Left lung (tissue), 10 donors: ENCODE data around the gene INHBB. TPM values are rescaled to one million over a fixed set of nuclear protein-coding genes. Genes with fewer than 3 reads are reported as not detected.
"Not testable (repeated sequence)": the region's sequence is repeated elsewhere in the genome, so short reads cannot be mapped to it uniquely, and the experiment has no call there.

Experiments
- ATAC-seq: fragments of 200-7000 bp; cut with Tn5 transposase; one replicate; pipeline ENCODE4 v1.9.1; 2020; ENCODE audit warnings: moderate library complexity
- DNase-seq, 4 donors: peaks; one replicate each; pipeline ENCODE4 v3.0.0-alpha.2; 2013 to 2020
- H3K27ac ChIP-seq, 2 donors: fragments of 200-600 bp; sonication (generic) in 1 of 2; one replicate each; pipeline versions ENCODE4 v1.5.0 to v1.8.0; 2020 to 2021
- H3K27me3 ChIP-seq, 2 donors: fragments of 200-600 bp; sonication (generic) in 1 of 2; one replicate each; pipeline versions ENCODE4 v1.5.0 to v1.8.0; 2020 to 2021
- H3K36me3 ChIP-seq, 2 donors: fragments of 200-600 bp; sonication (generic) in 1 of 2; one replicate each; pipeline versions ENCODE4 v1.5.0 to v1.8.0; 2020 to 2021
- H3K4me1 ChIP-seq, 2 donors: fragments of 200-600 bp; one replicate each; pipeline ENCODE4 v1.8.0; 2021
- H3K4me3 ChIP-seq, 2 donors: fragments of 200-600 bp; sonication (generic) in 1 of 2; one replicate each; pipeline versions ENCODE4 v1.5.0 to v1.8.0; 2020 to 2021; ENCODE audit warnings: mild to moderate bottlenecking in 1 of 2
- H3K9me3 ChIP-seq, 2 donors: fragments of 200-600 bp; sonication (generic) in 1 of 2; one replicate each; pipeline versions ENCODE4 v1.5.0 to v1.8.0; 2020 to 2021
- intact Hi-C, 2 donors: fragments of 100-400 bp; cut with DNase I; formaldehyde crosslinking; loops; one replicate each; pipeline versions ENCODE4 v1.11.2 to v1.14.2; 2022
- polyA plus RNA-seq, 6 donors: library from polyadenylated mRNA; unstranded; fragments of 120-200 nt; gene quantifications; one replicate each; pipeline ENCODE4 v1.2.1, GENCODE V29; 2013; ENCODE audit not compliant: insufficient read length in 6 of 6
- total RNA-seq, 2 donors: library from RNA; stranded (reverse); fragmentation: NEBNext Ultra II Directional; extraction: Animal tissue kit (Norgen Biotek cat#: 25700); gene quantifications; one replicate each; pipeline ENCODE4 v1.2.1, GENCODE V29; 2021
- TF ChIP-seq, protein P1 (sequence below), 2 donors: fragments of 200-600 bp; sonication (generic) in 1 of 2; IDR thresholded peaks; one replicate each; pipeline versions ENCODE4 v1.5.0 to v1.8.0; 2021; ENCODE audit warnings: antibody characterized with exemption in 2 of 2
- donor health status: DM: no; HTN: yes; CAD: no.
- donor health status: DM: no; HTN: no; CAD: no.

The INHBB gene
- total and polyA plus RNA-seq, 8 donors: 0.21 to 2.0 (median 0.34) TPM

DNA sequence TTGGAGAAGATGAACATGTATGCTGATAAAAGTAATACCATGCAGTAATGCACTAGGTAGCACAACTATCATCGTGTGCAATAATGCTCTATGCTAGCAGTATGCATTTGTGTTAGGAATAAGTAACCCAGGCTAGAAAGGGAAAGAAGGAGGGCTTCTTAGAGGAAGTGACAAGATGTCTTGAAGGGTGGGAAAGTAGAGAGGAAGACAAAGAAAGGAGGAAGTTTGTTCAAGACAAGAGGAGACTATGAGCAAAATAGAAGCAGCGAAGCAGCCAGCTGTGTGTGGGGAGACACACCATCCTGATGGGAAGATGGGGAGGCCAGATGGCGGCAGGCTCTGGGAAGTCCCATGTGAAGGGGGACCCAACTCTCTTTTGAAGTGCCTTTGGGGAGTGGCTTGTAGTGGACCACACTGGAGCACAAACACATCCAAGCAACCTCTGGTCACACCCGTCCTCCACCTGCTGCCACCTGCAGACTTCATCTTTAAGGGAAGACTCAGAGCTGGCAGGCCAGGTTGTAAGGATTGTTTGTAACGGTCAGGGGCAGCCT is 39.9 kb upstream of the INHBB start:
- Histone ChIP-seq H3K27ac (peak overlapping the region in 1 of 2 donors; percentile 37), H3K36me3 (peaks cover 0 to 44% of the 10 kb centered on the region in 2 donors), H3K27me3 (no peaks in the 10 kb centered on the region), H3K4me3 (no peak overlapping the region), H3K9me3 (no peaks in the 10 kb centered on the region), H3K4me1 (peaks cover 0 to 11% of the 10 kb centered on the region in 2 donors)
- intact Hi-C loops: no loop called here
- ATAC-seq: no peak
- peak in 1 of 4 donors; percentile 49 for DNase-seq
- TF ChIP-seq, protein P1, sequence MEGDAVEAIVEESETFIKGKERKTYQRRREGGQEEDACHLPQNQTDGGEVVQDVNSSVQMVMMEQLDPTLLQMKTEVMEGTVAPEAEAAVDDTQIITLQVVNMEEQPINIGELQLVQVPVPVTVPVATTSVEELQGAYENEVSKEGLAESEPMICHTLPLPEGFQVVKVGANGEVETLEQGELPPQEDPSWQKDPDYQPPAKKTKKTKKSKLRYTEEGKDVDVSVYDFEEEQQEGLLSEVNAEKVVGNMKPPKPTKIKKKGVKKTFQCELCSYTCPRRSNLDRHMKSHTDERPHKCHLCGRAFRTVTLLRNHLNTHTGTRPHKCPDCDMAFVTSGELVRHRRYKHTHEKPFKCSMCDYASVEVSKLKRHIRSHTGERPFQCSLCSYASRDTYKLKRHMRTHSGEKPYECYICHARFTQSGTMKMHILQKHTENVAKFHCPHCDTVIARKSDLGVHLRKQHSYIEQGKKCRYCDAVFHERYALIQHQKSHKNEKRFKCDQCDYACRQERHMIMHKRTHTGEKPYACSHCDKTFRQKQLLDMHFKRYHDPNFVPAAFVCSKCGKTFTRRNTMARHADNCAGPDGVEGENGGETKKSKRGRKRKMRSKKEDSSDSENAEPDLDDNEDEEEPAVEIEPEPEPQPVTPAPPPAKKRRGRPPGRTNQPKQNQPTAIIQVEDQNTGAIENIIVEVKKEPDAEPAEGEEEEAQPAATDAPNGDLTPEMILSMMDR (IDR thresholded peaks at IDR 0.05): no peak

DNA sequence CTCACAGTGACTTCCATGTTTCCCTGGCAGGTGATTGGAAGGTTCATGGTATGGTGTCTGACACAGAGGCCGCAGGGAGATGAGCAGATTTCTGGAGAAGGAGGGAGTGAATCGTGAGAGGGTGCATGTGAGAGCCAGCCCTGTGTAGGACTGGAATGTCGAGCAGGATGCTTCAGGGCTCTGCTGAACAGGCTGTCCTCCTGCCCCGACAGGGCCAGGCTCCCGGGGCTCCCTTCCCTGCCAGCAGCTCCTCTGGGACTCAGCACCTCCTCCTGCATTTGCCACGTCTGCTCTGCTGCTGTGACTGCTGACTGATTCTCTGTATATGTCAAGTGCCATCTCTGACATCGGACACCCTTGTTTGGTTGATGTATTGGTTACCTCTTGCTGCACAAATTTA is 38.5 kb upstream of the INHBB start:
- Histone ChIP-seq H3K27ac (no peak overlapping the region), H3K27me3 (no peaks in the 10 kb centered on the region), H3K36me3 (peaks cover 0 to 30% of the 10 kb centered on the region in 2 donors), H3K4me3 (no peak overlapping the region), H3K4me1 (peaks cover 0 to 12% of the 10 kb centered on the region in 2 donors), H3K9me3 (no peaks in the 10 kb centered on the region)
- intact Hi-C loops: no loop called here
- ATAC-seq (no peak), DNase-seq (peak in 1 of 4 donors; percentile 34)
- TF ChIP-seq, protein P1 (IDR thresholded peaks at IDR 0.05): no peak

DNA sequence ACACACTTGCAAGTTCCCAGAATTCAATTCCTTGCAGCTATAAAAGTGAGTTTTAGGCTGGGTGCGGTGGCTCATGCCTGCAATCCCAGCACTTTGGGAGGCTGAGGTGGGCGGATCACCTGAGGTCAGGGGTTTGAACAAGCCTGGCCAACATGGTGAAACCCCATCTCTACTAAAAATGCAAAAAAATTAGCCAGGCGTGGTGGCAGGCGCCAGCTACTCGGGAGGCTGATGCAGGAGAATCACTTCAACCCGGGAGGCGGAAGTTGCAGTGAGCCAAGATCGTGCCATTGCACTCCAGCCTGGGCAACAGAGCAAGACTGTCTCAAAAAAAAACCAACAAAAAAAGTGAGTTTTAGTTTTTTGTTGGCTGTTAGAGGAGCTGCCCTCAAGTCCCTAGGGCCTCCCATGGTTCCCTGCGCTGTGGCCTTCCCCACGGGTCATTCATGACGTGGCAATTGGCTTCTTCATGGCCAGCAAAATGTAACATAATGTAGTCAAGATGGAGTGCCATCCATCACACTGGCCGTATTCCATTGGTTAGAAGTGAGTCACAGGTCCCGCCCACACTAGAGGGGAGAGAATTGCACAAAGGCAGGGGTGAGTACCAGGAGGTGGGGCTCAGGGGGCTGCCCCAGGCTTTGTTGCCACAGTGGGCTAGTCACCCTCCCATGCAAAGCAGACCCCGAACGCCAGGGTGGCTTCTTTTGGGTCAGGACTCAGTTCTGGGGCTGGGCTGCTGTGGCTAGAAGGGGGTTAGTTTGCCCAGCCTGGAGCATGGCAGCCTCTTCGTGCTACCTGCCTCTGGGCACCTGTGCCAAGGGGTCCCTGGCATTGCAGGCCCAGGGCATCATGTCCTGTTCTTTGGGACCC is 37.7 kb upstream of the INHBB start:
- intact Hi-C loops: no loop called here

DNA sequence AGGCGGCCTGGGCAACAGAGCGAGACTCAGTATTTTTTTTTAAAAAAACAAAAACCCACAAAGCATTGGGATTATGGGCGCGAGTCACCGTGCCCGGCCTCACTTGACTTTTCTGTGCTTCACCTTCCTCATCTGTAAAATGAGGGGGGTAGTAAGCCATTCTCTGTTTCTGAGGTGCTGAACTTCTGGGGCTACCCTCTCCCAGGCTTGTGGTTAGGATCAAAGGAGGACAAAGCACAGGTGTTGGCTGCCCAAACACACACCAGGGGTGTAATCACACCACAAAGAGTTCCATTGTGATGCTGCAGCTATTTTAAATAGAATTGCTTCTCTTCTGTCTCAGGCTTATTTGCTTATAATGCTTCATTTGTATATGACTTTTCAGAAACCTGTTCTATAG is 35.8 kb upstream of the INHBB start:
- Histone ChIP-seq H3K27me3 (no peaks in the 10 kb centered on the region), H3K27ac (no peak overlapping the region), H3K36me3 (peaks cover 0 to 10% of the 10 kb centered on the region in 2 donors), H3K9me3 (no peaks in the 10 kb centered on the region), H3K4me3 (no peak overlapping the region), H3K4me1 (peaks cover 0 to 33% of the 10 kb centered on the region in 2 donors)
- DNase-seq: peak in 1 of 4 donors; percentile 28
- intact Hi-C loops: no loop called here
- TF ChIP-seq, protein P1 (IDR thresholded peaks at IDR 0.05): no peak
- no peak for ATAC-seq

More for the DNA sequence above, 37.7 kb upstream of the INHBB start:
- Histone ChIP-seq H3K9me3 (no peaks in the 10 kb centered on the region), H3K4me1 (peaks cover 0 to 20% of the 10 kb centered on the region in 2 donors), H3K4me3 (no peak overlapping the region), H3K27ac (no peak overlapping the region), H3K36me3 (peaks cover 0 to 22% of the 10 kb centered on the region in 2 donors), H3K27me3 (no peaks in the 10 kb centered on the region)
- TF ChIP-seq, protein P1 (IDR thresholded peaks at IDR 0.05): no peak
- DNase-seq (peak in 1 of 4 donors; percentile 44), ATAC-seq (no peak)

DNA sequence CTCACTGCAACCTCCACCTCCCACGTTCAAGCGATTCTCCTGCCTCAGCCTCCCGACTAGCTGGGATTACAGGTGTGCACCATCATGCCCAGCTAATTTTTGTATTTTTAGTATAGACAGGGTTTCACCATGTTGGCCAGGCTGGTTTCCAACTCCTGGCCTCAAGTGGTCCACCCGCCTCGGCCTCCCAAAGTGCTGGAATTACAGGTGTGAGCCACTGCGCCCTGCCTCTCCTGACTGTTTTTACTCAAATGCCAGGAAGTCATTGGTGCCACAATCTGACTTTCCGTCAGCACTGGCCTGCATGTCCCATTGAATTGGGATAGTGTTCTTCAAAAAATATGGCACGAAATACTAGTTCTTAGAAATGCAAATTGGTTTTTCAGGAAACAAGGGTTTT is 35.1 kb upstream of the INHBB start:
- DNase-seq: peak in 1 of 4 donors; percentile 49
- H3K27me3 ChIP-seq, ATAC-seq, H3K36me3 ChIP-seq, H3K27ac ChIP-seq, intact Hi-C loops, H3K4me3 ChIP-seq, H3K9me3 ChIP-seq: not testable (repeated sequence)
- peaks cover 0 to 26% of the 10 kb centered on the region in 2 donors for H3K4me1 ChIP-seq
